CD4-positive, alpha-beta T cell treated with Interleukin-4 for 4 hours (primary cell): ENCODE data around the gene CNGB1.
"Not testable (repeated sequence)": the region's sequence is repeated elsewhere in the genome, so short reads cannot be mapped to it uniquely, and the experiment has no call there.

Source experiments
- DNase-seq: peaks from one replicate; pipeline ENCODE4 v3.0.0-alpha.2; 2020

CNGB1 gene

DNA sequence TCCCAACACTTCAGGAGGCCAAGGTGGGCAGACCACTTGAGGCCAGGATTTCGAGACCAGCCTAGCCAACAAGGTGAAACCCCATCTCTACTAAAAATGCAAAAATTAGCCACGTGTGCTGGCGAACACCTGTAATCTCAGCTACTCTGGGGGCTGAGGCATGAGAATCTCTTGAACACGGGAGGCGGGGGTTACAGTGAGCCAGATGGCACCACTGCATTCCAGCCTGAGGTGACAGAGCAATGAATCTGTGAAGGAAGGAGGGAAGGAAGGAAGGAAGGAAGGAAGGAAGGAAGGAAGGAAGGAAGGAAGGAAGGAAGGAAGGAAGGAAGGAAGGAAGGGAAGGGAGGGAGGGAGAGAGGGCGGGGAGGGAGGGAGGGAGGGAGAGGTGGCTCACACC lies 124.0 kb downstream of the CNGB1 start:
- DNase-seq, result not testable (repeated sequence)

DNA sequence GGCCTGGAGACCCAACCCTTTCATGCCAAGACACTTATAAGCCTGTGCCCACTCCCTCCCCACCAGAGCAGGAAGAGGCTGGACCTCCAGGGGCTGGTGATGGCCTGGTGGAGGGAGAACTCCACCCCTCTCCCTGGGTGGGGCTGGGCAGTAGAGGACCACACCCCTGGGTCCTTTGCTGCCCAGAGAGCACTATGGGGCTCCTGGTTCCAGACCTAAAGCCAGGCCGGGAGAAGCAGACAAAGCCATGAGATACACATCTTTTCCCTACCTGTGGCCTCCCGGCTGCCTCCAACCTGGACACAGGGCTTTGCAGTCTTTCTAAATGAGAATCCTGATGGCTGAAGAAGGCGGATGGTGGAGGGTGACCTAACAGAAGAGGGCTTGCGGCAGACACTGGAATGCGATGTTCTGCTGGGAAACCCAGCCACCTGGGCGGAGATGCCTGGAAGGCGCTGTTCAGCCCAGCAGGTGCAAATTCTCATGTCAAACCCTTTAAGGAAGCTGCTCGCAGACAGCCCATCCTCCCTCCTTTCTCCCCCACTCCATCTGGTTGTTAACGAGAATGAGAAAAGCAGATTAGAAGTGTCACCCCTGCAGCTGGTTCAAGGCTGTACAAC lies 124.7 kb downstream of the CNGB1 start:
- DNase-seq, result no peak

DNA sequence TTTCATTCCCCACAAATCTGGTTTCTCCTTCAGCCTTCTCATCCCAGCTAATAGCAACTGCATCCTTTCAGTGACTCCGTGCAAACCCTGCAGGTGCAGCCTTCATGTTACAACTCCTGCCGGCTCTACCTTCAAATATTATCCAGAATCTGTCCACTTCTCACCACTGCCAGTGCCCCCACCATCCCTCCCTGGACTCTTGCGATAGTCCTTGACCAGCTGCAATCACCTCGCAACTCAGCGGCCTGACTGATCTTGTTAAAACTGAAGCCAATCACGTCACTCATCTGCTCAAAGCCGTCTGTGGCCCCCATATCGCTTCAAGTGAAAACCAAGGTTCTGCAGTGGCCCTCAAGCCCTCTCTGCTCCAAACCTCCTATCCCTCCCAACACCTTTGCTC lies 125.8 kb downstream of the CNGB1 start:
- no peak for DNase-seq

DNA sequence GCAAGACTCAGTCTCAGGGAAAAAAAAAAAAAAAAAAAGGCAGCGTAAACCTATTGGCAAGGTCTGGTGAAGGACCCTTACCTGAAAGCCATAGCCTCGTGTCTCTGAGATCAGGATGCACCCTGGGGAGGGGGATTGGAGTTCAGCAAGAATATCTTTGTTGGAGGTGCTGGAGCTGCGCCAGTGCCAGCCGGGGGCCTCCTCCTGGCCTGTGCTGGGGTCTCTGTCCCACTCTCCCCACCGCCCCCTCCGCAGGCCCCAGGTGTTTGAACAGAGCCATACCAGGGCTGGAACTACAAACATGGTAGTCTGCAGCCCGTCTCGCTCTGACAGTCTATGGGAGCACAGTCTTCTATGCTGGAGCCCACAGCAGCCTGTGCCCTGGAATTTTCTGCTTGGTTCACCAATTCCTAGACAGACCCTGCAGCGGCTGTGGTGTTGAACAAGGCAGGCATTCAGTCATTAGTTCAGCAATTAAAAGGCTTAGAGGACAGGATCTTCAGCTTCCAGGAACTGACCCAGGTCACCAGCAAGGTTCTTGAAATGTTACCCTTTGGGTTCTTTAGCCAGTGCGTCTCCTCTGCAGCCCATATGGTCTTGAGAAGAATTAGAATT lies 126.4 kb downstream of the CNGB1 start:
- no peak for DNase-seq

DNA sequence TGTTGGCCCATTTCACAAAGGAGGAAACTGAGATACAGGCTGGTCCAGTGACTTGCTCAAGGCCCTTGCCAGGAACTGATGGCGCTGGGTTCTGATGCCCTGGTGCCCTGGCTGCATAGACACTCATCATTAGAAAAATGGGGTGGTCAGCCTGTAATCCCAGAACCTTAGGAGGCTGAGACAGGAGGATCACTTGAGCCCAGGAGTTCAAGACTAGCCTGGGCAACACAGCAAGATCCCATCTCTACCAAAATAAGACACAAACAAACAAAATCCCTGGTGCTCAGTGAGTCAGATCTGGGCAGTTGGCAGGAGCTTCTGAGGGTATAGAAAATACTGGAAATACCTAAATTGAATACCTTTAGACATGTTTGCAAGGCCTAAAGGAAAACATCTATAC lies 127.5 kb downstream of the CNGB1 start:
- no peak for DNase-seq

DNA sequence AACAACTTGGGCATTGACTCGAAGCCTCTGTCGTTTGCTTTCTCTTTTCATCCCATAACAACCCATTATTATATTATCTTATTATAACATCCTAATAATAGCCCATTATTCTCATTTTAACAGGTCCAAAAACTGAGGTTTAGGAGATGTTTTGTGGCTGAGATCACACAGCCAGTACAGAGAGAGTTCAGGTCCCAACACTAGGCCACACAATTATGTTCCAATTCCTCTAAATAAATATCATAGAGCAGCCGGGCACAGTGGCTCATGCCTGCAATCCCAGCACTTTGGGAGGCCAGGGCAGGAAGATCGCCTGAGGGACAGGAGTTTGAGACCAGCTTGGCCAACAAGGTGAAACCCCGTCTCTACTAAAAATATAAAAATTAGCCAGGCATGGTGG lies 128.3 kb downstream of the CNGB1 start:
- no peak for DNase-seq

DNA sequence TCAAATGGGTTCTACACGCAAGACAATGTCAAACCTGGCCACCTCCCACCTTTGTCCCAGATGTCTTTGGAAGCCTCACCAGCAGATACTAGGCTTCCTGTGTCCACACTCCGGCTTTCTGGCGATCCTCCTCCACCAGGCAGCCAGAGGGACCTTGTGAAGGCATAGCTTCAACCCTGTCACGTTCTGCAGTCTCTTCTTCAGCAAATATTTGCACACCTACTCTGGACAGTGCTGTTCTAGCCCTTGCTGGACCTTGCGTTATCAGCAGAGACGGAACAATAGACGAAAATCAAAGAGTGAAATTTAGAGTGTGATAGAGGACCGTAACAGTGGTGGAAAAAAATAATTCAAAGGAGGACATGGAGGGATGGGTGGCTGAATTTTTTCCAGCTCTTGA lies 130.1 kb downstream of the CNGB1 start:
- no peak for DNase-seq

DNA sequence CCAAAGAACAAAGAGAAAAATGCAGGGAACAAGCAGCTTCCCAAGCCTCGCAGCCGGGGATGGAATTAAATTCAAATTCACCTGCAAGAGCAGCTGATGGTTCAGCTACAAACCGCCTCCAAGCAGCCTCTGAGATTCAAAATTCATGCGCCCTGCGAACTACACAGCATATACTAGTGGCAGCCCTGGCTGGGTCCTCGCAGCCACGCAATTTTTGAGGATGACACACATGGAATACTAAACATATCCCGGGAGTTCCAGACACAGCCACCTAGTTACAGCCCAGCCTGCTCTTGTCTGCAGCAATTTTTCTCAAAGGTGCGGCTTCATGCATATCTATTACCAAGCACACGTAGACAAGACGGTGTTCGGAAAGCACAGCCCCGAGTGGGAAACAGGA lies 132.8 kb downstream of the CNGB1 start:
- DNase-seq, result no peak

DNA sequence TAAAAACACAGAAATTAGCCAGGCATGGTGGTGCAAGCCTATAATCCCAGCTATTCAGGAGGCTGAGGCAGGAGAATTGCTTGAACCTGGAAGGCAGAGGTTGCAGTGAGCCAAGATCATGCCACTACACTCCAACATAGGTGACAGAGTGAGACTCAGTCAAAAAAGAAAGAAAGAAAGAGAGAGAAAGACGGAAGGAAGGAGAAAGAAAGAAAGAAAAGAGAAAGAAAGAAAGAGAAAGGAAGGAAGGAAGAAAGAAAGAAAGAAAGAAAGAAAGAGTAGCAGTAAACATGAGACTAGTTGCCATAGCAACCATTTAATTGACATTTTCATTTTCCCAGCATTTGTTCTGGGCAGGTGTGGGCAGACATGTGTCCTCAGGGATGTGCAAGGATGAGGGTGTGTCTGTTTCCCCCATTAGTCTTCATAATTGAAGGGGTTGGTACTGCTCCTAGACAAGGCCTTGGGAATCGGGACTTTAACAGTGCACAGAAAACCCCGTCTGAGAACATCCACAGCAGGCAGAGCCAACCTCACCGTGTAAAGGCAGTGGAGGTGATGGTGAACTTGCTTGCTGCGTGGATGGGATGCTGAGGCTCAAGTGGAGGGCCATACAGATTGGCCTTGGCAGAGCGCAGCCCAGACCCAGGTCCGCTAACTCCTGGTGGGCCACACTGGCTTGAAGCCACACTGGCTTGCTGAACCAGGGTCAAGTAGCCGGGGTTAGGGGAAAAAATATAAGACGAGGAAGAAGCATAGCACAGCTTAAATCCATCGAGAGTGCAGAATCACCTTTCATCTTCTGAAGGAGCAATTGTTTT lies 133.4 kb downstream of the CNGB1 start:
- no peak for DNase-seq

DNA sequence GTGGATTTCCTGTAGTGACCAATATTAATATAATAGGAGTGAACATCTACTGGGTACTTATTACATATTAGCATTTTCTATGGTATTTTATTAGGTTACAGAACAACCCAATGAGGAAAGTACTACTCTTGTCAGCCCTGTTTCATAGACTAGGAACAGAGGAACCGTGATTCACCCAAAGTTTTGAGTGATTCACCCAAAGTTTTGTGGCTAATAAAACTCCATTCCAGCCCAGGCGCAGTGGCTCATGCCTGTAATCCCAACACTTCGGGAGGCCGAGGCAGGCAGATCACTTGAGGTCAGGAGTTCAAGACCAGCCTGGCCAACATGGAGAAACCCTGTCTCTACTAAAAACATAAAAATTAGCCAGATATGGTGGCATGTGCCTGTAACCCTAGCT lies 135.5 kb downstream of the CNGB1 start:
- DNase-seq, result not testable (repeated sequence)

DNA sequence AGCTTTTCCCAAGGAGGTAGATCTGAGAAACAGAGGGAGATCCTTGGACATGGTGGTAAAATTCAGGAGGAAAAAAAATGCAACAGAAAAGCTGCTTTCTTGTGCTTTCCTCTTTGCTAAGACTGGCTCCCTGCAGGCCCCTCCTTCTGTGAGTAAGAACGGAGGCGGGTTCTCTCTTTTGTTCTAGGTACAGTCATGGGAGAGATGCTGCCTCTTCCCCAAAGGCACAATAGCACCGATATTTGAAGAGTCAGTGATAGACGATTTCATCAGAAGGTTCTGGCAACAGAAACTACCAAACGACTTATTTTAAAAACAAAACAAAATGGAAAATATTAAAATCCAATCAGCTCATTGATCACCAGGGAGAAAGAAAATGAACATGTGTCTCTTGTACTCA lies 136.0 kb downstream of the CNGB1 start:
- DNase-seq, result no peak
